ENCODE results near the gene KRT14.

Gene KRT14

DNA sequence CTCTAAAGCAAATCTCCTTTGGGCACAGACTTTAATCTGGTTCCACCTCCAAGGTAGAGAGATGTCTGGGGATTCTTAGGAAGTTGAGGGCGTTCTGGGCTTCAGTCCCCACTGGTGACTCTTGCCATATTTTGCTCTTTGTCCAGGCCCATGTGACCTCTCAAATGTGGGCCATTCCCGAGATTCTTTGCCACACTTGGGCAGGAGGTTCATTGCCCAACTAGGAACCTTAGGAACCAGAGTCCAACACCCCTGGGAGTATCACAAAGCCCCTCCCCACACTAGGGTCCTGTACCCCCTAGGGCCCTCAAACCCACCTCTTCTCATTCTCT is 6.5 kb downstream of the KRT14 start:
- TF ChIP-seq TAF1 (IDR thresholded peaks at IDR 0.05; ENCODE audit: borderline replicate concordance, insufficient read depth, low read length) (no peak), SIN3A (IDR thresholded peaks at IDR 0.05; ENCODE audit: borderline replicate concordance, insufficient read depth, low read length) (no peak), FOXP2 (optimal IDR thresholded peaks at IDR 0.05; ENCODE audit: borderline replicate concordance, extremely low read depth, extremely low read length, insufficient read depth) (no peak), POLR2AphosphoS5 (IDR thresholded peaks at IDR 0.05; ENCODE audit: low read depth, low read length) (no peak)
- TF ChIP-seq, protein P1, sequence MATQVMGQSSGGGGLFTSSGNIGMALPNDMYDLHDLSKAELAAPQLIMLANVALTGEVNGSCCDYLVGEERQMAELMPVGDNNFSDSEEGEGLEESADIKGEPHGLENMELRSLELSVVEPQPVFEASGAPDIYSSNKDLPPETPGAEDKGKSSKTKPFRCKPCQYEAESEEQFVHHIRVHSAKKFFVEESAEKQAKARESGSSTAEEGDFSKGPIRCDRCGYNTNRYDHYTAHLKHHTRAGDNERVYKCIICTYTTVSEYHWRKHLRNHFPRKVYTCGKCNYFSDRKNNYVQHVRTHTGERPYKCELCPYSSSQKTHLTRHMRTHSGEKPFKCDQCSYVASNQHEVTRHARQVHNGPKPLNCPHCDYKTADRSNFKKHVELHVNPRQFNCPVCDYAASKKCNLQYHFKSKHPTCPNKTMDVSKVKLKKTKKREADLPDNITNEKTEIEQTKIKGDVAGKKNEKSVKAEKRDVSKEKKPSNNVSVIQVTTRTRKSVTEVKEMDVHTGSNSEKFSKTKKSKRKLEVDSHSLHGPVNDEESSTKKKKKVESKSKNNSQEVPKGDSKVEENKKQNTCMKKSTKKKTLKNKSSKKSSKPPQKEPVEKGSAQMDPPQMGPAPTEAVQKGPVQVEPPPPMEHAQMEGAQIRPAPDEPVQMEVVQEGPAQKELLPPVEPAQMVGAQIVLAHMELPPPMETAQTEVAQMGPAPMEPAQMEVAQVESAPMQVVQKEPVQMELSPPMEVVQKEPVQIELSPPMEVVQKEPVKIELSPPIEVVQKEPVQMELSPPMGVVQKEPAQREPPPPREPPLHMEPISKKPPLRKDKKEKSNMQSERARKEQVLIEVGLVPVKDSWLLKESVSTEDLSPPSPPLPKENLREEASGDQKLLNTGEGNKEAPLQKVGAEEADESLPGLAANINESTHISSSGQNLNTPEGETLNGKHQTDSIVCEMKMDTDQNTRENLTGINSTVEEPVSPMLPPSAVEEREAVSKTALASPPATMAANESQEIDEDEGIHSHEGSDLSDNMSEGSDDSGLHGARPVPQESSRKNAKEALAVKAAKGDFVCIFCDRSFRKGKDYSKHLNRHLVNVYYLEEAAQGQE (IDR thresholded peaks at IDR 0.05; ENCODE audit: insufficient read depth in 1 of 2, low read depth in 2 of 2, low read length in 2 of 2): no peak

DNA sequence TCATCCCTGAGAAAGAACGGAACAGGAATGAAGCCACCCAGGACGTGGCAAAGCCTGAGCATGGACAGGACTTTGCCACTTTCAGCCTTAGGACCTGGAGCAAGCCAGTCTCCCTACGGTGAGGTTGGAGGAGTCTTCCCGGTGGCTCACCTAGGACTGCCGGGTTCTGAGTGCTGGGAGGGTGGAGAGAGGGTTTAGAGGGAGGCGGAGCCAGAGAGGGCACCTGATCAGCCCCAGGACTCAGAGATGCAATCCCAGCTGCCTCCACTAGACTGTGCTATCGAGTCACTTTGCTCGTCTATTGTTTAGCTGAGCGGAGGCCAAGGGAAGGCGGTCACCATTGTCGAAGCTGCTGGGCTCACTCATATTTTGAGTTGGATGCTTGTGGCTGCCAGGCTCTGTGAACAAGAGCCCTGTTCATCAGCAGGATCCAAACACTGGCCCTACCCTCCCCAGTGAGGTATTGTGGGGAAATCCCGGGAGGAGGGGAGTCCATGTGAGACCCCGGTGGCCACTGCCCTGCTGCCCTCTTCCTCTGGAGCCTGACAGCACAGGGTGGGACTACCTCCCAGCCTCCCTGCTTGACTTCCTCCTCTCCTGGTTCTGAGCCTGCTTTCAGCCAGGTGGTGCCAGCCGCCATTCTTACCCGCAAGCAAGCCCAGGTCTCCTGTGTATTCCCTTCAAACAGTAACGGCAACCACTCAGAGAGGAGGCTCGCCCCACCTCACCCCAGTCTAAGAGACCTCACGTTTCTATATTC is 7.0 kb downstream of the KRT14 start:
- TF ChIP-seq SIN3A (IDR thresholded peaks at IDR 0.05; ENCODE audit: borderline replicate concordance, insufficient read depth, low read length) (no peak), TAF1 (IDR thresholded peaks at IDR 0.05; ENCODE audit: borderline replicate concordance, insufficient read depth, low read length) (no peak), POLR2AphosphoS5 (IDR thresholded peaks at IDR 0.05; ENCODE audit: low read depth, low read length) (no peak), FOXP2 (optimal IDR thresholded peaks at IDR 0.05; ENCODE audit: borderline replicate concordance, extremely low read depth, extremely low read length, insufficient read depth) (no peak)
- TF ChIP-seq, protein P1 (IDR thresholded peaks at IDR 0.05; ENCODE audit: insufficient read depth in 1 of 2, low read depth in 2 of 2, low read length in 2 of 2): no peak

DNA sequence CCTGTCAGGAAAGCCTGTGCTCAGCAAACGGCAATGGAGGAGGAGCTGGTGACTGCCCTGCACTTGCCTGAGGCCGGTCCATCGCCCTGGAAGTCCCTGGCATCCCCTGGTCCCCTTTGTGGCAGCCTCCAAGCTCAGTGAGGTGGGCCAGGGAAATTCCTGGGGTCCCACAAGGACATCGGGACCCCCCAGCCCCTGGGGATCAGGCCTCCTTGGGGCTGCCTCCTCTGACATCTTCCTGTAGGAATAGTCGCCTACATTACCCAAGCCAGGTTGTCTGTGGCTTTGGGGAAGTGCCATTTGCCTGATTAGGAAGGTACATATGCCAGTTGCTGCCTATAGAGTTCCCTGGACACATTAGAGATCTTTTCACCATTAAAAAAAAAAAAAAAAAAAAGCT is 7.7 kb downstream of the KRT14 start:
- TF ChIP-seq POLR2AphosphoS5 (IDR thresholded peaks at IDR 0.05; ENCODE audit: low read depth, low read length) (no peak), TAF1 (IDR thresholded peaks at IDR 0.05; ENCODE audit: borderline replicate concordance, insufficient read depth, low read length) (no peak), FOXP2 (optimal IDR thresholded peaks at IDR 0.05; ENCODE audit: borderline replicate concordance, extremely low read depth, extremely low read length, insufficient read depth) (no peak), SIN3A (IDR thresholded peaks at IDR 0.05; ENCODE audit: borderline replicate concordance, insufficient read depth, low read length) (no peak)
- TF ChIP-seq, protein P1 (IDR thresholded peaks at IDR 0.05; ENCODE audit: insufficient read depth in 1 of 2, low read depth in 2 of 2, low read length in 2 of 2): no peak

DNA sequence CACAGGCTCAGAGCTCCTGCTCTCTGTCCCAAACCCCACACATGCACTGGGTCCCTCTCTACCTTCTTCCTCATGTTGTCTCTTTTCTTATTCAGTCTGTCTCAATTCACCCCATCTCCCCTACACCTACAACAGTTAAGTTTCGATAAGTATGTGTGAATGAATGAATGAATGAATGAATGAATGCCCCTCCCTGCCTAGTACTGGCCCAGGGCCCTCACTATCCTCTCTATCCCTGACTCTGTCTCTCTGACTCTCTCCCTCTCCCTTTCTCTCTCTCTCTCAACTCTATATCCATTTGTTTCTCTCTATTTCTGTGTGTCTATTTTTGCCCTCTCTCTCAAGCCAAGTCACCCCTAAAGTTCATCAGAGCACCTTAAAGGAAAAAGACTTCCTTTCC is 8.2 kb downstream of the KRT14 start:
- no peak for TF ChIP-seq SIN3A (IDR thresholded peaks at IDR 0.05; ENCODE audit: borderline replicate concordance, insufficient read depth, low read length)
- TF ChIP-seq, protein P1 (IDR thresholded peaks at IDR 0.05; ENCODE audit: insufficient read depth in 1 of 2, low read depth in 2 of 2, low read length in 2 of 2): no peak
- TF ChIP-seq FOXP2 (optimal IDR thresholded peaks at IDR 0.05; ENCODE audit: borderline replicate concordance, extremely low read depth, extremely low read length, insufficient read depth): no peak
- no peak for TF ChIP-seq TAF1 (IDR thresholded peaks at IDR 0.05; ENCODE audit: borderline replicate concordance, insufficient read depth, low read length)
- no peak for TF ChIP-seq POLR2AphosphoS5 (IDR thresholded peaks at IDR 0.05; ENCODE audit: low read depth, low read length)

All from PFSK-1 (cell line).